ENCODE measurements around the gene ARHGEF17. TPM values are rescaled to one million over a fixed set of nuclear protein-coding genes. Genes with fewer than 3 reads are reported as not detected.

Gene ARHGEF17
- total and polyA plus RNA-seq, 2 of the 8 experiments (the other 6 are each of a cell fraction or from before 2014, with no cell fraction given), result 11.3 to 14.6 TPM

DNA sequence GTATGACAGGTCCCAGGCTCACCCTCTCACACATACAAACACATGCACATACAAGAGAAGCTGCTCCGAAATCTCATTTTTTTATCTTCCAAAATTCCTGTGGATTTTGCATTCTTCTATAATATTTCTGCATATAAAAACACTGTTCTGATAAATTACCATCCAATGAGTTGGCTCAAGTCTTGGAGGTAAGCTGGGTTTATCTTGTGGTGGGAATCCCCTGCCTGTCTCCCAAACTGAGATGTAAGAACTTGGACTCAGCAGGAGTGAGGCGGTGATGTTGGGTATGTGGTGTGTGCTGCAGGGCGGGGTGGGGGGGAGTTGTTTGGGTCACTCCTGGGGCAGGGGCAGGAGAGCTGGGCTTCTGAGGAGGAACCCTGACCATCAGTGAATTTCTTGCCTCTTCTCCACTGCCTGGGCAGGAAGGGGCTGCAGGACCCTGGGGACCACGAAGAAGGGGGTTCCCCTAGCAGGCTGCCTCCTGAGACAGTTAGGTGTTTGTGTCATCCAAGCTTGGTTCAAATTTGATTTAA is 42.7 kb upstream of the ARHGEF17 start (continued):
- TF ChIP-seq, protein P1, sequence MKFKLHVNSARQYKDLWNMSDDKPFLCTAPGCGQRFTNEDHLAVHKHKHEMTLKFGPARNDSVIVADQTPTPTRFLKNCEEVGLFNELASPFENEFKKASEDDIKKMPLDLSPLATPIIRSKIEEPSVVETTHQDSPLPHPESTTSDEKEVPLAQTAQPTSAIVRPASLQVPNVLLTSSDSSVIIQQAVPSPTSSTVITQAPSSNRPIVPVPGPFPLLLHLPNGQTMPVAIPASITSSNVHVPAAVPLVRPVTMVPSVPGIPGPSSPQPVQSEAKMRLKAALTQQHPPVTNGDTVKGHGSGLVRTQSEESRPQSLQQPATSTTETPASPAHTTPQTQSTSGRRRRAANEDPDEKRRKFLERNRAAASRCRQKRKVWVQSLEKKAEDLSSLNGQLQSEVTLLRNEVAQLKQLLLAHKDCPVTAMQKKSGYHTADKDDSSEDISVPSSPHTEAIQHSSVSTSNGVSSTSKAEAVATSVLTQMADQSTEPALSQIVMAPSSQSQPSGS (IDR thresholded peaks at IDR 0.05; ENCODE audit: low read length), result no peak
- TF ChIP-seq CHD7 (IDR thresholded peaks at IDR 0.05; ENCODE audit: insufficient replicate concordance, low read length) (no peak), TAF7 (optimal IDR thresholded peaks at IDR 0.05; ENCODE audit: borderline replicate concordance, low read depth, low read length) (no peak), SP4 (IDR thresholded peaks at IDR 0.05; ENCODE audit: low read length) (no peak), HDAC2 (IDR thresholded peaks at IDR 0.05; ENCODE audit: borderline replicate concordance in 1 of 2, low read depth in 2 of 2, low read length in 2 of 2) (no peak), CTCF (IDR thresholded peaks at IDR 0.05; ENCODE audit: control extremely low read depth in 1 of 3, insufficient read depth in 1 of 3, low read depth in 1 of 3, low read length in 3 of 3) (no peak)

Measured in H1 (cell line).